CD14-positive monocyte (primary cell): ENCODE data around the gene MYLK2. TPM values are rescaled to one million over a fixed set of nuclear protein-coding genes. Genes with fewer than 3 reads are reported as not detected.

Experiments used
- DNase-seq, 3 donors: peaks; one replicate each; pipeline ENCODE4 v3.0.0-alpha.2; 2011 to 2022
- H2AFZ ChIP-seq: 2 replicates; pipeline ENCODE4 v1.6.0; 2012; ENCODE audit warnings: mild to moderate bottlenecking, low read depth, low read length, inconsistent platforms; ENCODE audit not compliant: insufficient read depth, poor library complexity, severe bottlenecking
- H3K27ac ChIP-seq, 2 donors: 1 replicate in 1 of 2; 2 replicates in 1 of 2; pipeline ENCODE4 v1.5.1; 2012 to 2013; ENCODE audit warnings: low read length in 2 of 2, control low read depth in 1 of 2, inconsistent platforms in 1 of 2, low read depth in 1 of 2, mild to moderate bottlenecking in 1 of 2
- H3K27me3 ChIP-seq, 2 donors: one replicate each; pipeline versions ENCODE4 v1.6.0 to v1.6.1; 2011 to 2013; ENCODE audit warnings: low read length in 2 of 2; ENCODE audit not compliant: control insufficient read depth in 2 of 2, insufficient read depth in 2 of 2
- H3K36me3 ChIP-seq, 2 donors: replicated peaks in 1 of 2; 1 replicate in 1 of 2; 2 replicates in 1 of 2; pipeline versions ENCODE4 v1.5.1 to v1.6.1; 2012 to 2013; ENCODE audit warnings: low read length in 2 of 2, control low read depth in 1 of 2, inconsistent platforms in 1 of 2, mild to moderate bottlenecking in 1 of 2; ENCODE audit not compliant: insufficient read depth in 2 of 2, control insufficient read depth in 1 of 2
- H3K4me1 ChIP-seq, 2 donors: 1 replicate in 1 of 2; 2 replicates in 1 of 2; pipeline versions ENCODE4 v1.5.1 to v1.6.1; 2012 to 2013; ENCODE audit warnings: low read length in 2 of 2, control low read depth in 1 of 2, inconsistent platforms in 1 of 2, mild to moderate bottlenecking in 1 of 2, moderate library complexity in 1 of 2; ENCODE audit not compliant: insufficient read depth in 2 of 2, control insufficient read depth in 1 of 2
- H3K4me2 ChIP-seq: replicated peaks from 2 replicates; pipeline ENCODE3; 2012; ENCODE audit warnings: low read length, moderate library complexity, mild to moderate bottlenecking; ENCODE audit not compliant: poor library complexity, severe bottlenecking; ENCODE audit errors: extremely low read depth
- H3K4me3 ChIP-seq, 3 experiments: fragments of 200-600 bp in 1 of 3; sonication (generic) in 1 of 3; replicated peaks in 1 of 3; 1 replicate in 2 of 3; 2 replicates in 1 of 3; pipeline ENCODE4 v1.5.1; 2011 to 2013; ENCODE audit warnings: low read length in 3 of 3, mild to moderate bottlenecking in 3 of 3, control low read depth in 2 of 3, low read depth in 2 of 3, inconsistent platforms in 1 of 3, moderate library complexity in 1 of 3
- H3K79me2 ChIP-seq: 2 replicates; pipeline ENCODE4 v1.6.0; 2012; ENCODE audit warnings: mild to moderate bottlenecking, control low read depth, inconsistent platforms, low read length, moderate library complexity; ENCODE audit not compliant: insufficient read depth
- H3K9ac ChIP-seq: 2 replicates; pipeline ENCODE4 v1.6.0; 2017; ENCODE audit warnings: low read length, mild to moderate bottlenecking; ENCODE audit not compliant: insufficient read depth, poor library complexity, severe bottlenecking
- H3K9me3 ChIP-seq, 2 donors: replicated peaks in 1 of 2; 1 replicate in 1 of 2; 2 replicates in 1 of 2; pipeline versions ENCODE4 v1.5.1 to v1.6.1; 2012 to 2013; ENCODE audit warnings: low read length in 2 of 2, control low read depth in 1 of 2; ENCODE audit not compliant: control insufficient read depth in 1 of 2, insufficient read depth in 1 of 2
- H4K20me1 ChIP-seq: 2 replicates; pipeline ENCODE4 v1.6.0; 2012; ENCODE audit warnings: mild to moderate bottlenecking, low read length, control low read depth, moderate library complexity; ENCODE audit not compliant: insufficient read depth
- H3K27ac Mint-ChIP-seq, 7 donors: one replicate each; pipeline ENCODE4 v1.8.0; 2020; ENCODE audit warnings: mild to moderate bottlenecking in 7 of 7, mixed read lengths in 7 of 7, moderate library complexity in 6 of 7, inconsistent platforms in 2 of 7
- H3K27me3 Mint-ChIP-seq, 3 donors: one replicate each; pipeline ENCODE4 v1.8.0; 2021 to 2022; ENCODE audit warnings: low read depth in 3 of 3, mild to moderate bottlenecking in 3 of 3, mixed read lengths in 3 of 3, moderate library complexity in 3 of 3, inconsistent platforms in 1 of 3
- H3K36me3 Mint-ChIP-seq, 2 donors: one replicate each; pipeline ENCODE4 v1.8.0; 2020; ENCODE audit warnings: mixed read lengths in 2 of 2, inconsistent platforms in 1 of 2, mild to moderate bottlenecking in 1 of 2
- H3K4me1 Mint-ChIP-seq: one replicate; pipeline ENCODE4 v1.8.0; 2020; ENCODE audit warnings: mild to moderate bottlenecking, mixed read lengths
- H3K4me3 Mint-ChIP-seq, 2 donors: one replicate each; pipeline ENCODE4 v1.8.0; 2020; ENCODE audit warnings: mild to moderate bottlenecking in 2 of 2, mixed read lengths in 2 of 2, moderate library complexity in 1 of 2
- H3K9me3 Mint-ChIP-seq, 7 donors: one replicate each; pipeline ENCODE4 v1.8.0; 2020 to 2022; ENCODE audit warnings: mixed read lengths in 7 of 7, mild to moderate bottlenecking in 6 of 7, moderate library complexity in 6 of 7, inconsistent platforms in 2 of 7
- WGBS: methylation state at CpG from one replicate; pipeline ENCODE4 v1.1.5; 2013; ENCODE audit warnings: missing lambda C conversion rate; ENCODE audit not compliant: insufficient coverage; 5-methylcytosine and 5-hydroxymethylcytosine counted together
- intact Hi-C, 2 donors: fragments of 100-400 bp; cut with micrococcal nuclease; formaldehyde crosslinking; loops; one replicate each; pipeline versions ENCODE4 v1.15.0 to v1.15.1; 2023
- polyA plus RNA-seq, 3 donors: library from polyadenylated mRNA; depleted of rRNA in 1 of 3; unstranded in 2 of 3; stranded (reverse) in 1 of 3; fragments of 300-500 nt in 2 of 3; fragments of >200 nt in 1 of 3; fragmentation: Illumina TruSeq in 2 of 3; gene quantifications; 1 replicate in 2 of 3; 2 replicates in 1 of 3; pipeline ENCODE4 v1.2.3, GENCODE V29; 2012 to 2021
- TF ChIP-seq, protein P1 (sequence below): fragments of 200-600 bp; IDR thresholded peaks from one replicate; pipeline ENCODE4 v1.8.0; 2022; ENCODE audit warnings: antibody characterized with exemption, mild to moderate bottlenecking

Gene MYLK2
- polyA plus RNA-seq, 3 donors: not detected

DNA sequence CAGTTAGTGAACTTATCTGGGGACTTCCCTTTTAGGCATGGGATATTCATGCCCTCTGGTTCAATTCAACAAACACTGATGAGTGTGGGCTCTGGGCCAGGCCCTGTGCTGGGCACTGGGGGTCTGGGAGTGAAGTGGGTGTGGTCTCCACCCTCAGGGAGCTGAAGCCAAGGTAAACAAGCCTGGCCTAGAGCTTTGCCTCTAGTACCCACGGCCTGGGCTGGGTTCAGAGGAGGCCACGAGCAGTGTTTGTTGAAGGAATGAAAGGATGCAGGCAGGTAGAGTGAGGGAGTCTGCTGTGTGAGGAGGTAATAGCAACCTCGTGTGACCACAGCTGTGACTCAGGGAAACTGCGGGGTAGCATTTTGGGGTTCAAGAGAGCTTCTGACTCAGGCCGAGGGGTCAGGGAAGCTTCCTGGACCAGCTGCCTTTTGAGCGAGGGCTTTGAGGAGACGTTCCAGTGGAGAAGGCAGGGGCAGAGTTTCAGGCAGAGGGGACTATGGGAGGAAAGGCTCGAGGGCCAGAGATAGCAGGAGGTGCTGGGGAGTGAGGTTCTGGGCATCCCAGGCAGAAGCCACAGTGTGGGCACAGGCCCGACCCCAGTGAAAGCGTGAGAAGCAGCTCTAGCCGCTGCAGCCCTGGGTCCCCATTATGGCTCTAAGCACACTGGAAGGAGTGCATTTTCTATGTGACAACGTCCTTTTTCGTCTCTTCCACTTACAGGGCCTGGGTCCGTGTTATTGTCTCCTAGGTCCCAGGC, 5.6 kb downstream of the MYLK2 start:
- 88% methylated on average over 14 of the region's 14 CpGs for WGBS
- Histone ChIP-seq H3K27me3 (peaks cover 0 to 6% of the 10 kb centered on the region in 2 donors), H3K4me3 (no peak overlapping the region), H4K20me1 (no peaks in the 10 kb centered on the region), H3K4me1 (peaks cover 3 to 9% of the 10 kb centered on the region in 2 donors), H3K36me3 (no peaks in the 10 kb centered on the region), H3K79me2 (no peaks in the 10 kb centered on the region), H3K9me3 (no peaks in the 10 kb centered on the region), H3K4me2 (no peak overlapping the region), H2AFZ (no peak overlapping the region), H3K27ac (no peak overlapping the region), H3K9ac (no peak overlapping the region)
- intact Hi-C loops: loop anchor here in 1 of 2 donors (5.0 to 10.0 kb wide), 3 partner anchors 128 to 268 kb away; partner anchors contain the start of gene PDRG1
- DNase-seq: no peak
- Mint-ChIP-seq H3K27ac (no peak overlapping the region), H3K4me3 (no peak overlapping the region), H3K4me1 (peaks cover 4% of the 10 kb centered on the region), H3K36me3 (no peaks in the 10 kb centered on the region), H3K9me3 (peaks cover 0 to 2% (median 0%) of the 10 kb centered on the region in 7 donors), H3K27me3 (peaks cover 0 to 8% (median 8%) of the 10 kb centered on the region in 3 donors)
- TF ChIP-seq, protein P1, sequence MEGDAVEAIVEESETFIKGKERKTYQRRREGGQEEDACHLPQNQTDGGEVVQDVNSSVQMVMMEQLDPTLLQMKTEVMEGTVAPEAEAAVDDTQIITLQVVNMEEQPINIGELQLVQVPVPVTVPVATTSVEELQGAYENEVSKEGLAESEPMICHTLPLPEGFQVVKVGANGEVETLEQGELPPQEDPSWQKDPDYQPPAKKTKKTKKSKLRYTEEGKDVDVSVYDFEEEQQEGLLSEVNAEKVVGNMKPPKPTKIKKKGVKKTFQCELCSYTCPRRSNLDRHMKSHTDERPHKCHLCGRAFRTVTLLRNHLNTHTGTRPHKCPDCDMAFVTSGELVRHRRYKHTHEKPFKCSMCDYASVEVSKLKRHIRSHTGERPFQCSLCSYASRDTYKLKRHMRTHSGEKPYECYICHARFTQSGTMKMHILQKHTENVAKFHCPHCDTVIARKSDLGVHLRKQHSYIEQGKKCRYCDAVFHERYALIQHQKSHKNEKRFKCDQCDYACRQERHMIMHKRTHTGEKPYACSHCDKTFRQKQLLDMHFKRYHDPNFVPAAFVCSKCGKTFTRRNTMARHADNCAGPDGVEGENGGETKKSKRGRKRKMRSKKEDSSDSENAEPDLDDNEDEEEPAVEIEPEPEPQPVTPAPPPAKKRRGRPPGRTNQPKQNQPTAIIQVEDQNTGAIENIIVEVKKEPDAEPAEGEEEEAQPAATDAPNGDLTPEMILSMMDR: no peak

DNA sequence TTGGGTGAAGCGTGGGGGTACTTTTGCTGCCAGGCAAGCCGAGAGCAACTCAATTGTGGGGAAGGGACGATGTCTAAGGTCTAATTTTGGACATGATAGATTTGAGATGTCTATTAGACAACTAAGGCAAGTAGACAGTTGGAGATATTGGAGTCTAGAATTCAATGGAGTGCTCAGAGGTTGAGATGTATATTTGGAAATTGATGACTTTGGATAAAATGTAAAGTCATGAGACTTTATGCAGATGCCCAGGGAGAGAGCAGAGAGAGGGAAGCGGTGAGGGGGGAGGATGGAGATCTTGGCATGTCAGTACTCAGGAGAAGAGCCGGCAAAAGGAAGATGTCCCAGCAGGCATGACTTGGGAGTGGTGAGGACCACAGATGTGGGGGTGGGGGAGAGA, 6.9 kb downstream of the MYLK2 start:
- Mint-ChIP-seq H3K4me1 (peaks cover 4% of the 10 kb centered on the region), H3K36me3 (no peaks in the 10 kb centered on the region), H3K9me3 (peaks cover 0 to 2% (median 0%) of the 10 kb centered on the region in 7 donors), H3K4me3 (no peak overlapping the region), H3K27ac (no peak overlapping the region), H3K27me3 (peaks cover 0 to 11% (median 8%) of the 10 kb centered on the region in 3 donors)
- Histone ChIP-seq H3K4me3 (no peak overlapping the region), H3K36me3 (no peaks in the 10 kb centered on the region), H3K27me3 (peaks cover 0 to 6% of the 10 kb centered on the region in 2 donors), H3K9ac (no peak overlapping the region), H3K4me2 (no peak overlapping the region), H2AFZ (no peak overlapping the region), H3K9me3 (no peaks in the 10 kb centered on the region), H4K20me1 (no peaks in the 10 kb centered on the region), H3K79me2 (no peaks in the 10 kb centered on the region), H3K27ac (no peak overlapping the region), H3K4me1 (peaks cover 3 to 9% of the 10 kb centered on the region in 2 donors)
- TF ChIP-seq, protein P1: no peak
- WGBS: 97% methylated on average over 5 of the region's 5 CpGs
- intact Hi-C loops: loop anchor here in 1 of 2 donors (5.0 to 10.0 kb wide), 2 partner anchors 209 to 266 kb away; no protein-coding TSS in a partner anchor
- DNase-seq: no peak
